GM19023 (cell line): ENCODE measurements around the gene RAB20.
"Not testable (repeated sequence)": the region's sequence is repeated elsewhere in the genome, so short reads cannot be mapped to it uniquely, and the experiment has no call there.

Source experiments
- ATAC-seq: cut with Tn5 transposase; IDR thresholded peaks from one replicate; pipeline ENCODE4 v1.9.1; 2021; ENCODE audit warnings: mild to moderate bottlenecking, moderate library complexity; ENCODE audit not compliant: unreplicated experiment

RAB20 gene

DNA sequence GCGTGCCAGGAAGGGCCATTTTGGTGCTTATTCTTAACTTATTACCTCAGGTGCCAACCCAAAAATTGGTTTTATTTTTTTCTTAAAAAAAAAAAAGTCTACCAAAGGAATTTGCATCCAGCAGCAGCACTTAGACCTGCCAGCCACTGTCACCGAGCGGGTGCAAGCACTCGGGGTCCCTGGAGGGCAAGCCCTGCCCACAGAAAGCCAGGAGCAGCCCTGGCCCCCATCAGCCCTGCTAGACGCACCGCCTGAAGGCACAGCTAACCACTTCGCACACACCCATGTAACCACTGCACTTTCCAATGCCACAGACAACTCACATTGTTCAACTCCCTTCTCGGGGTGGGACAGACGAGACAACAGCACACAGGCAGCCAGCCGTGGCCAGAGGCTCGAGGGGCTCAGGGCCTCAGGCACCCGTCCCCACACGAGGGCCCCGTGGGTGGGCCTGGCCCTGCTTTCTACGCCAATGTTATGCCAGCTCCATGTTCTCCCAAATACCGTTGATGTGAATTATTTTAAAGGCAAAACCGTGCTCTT, 49.3 kb downstream of the RAB20 start:
- no peak for ATAC-seq

- ATAC-seq, result no peak
These were observed 49.9 kb downstream of the RAB20 start for GRCh38 chr13:110511509-110512181.

DNA sequence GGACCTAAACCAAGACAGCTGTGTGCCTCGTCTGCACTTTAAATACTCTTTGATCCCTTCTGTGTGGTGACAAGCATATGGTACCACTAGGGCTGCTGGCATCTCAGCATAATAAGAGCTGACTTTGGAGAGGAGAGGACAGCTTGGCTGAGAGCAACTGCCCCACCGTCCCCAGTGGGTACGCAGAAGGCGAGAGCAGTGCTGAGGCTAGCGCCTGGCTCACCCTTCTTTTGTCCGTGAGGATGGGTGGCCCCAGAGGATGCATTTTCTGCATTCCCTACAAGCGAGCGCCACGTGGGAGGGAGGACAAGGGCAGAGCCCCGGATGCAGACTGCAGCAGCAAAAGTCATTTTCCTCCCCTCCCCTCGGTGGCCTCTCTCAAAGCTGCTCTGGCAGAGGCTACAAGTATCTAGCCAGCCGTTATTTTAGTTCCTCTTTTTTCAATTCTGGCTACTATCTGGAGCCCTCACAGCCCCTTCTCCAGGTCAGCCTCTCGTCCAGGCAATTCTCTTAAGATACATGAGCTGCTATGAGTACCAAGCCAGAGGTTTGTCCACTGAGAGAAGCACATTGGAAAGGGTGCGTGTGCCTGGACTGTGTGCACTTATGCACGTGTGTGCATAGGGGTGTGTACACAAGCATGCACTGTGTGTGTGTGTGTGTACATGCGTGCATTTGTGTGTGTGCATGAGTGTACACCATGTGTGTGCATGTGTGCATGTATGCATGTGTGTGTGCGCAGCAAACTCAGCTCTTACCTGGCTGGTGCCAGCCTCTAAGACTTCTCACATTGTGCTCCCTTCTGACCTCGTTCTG, 51.3 kb downstream of the RAB20 start:
- peak; percentile 70 for ATAC-seq

GRCh38 chr13:110509478-110509926, 52.0 kb downstream of the RAB20 start:
- peak; percentile 9 for ATAC-seq

DNA sequence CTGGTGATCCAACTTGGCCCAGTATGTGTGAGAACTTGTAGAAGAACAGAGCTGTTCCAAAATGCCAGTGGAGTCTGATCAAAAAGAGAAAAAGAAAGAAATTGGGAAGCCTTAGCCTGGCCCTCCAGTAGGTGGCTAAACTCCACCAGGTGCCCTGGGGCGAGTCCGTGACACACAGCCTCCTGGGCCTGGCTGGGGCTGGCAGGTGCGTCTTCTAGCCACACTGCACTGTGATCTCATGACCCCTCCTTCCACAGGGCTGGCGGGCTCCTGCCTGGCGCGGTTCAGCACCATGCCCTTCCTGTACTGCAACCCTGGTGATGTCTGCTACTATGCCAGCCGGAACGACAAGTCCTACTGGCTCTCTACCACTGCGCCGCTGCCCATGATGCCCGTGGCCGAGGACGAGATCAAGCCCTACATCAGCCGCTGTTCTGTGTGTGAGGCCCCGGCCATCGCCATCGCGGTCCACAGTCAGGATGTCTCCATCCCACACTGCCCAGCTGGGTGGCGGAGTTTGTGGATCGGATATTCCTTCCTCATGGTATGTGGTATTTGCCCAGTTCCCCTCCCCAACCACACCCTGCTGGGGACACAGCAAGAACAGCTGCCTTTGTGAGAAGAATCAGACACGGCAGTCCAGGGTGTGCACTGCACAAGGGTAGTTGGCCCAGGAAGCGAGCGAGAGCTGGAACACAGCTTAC, 53.7 kb downstream of the RAB20 start:
- ATAC-seq, result no peak

DNA sequence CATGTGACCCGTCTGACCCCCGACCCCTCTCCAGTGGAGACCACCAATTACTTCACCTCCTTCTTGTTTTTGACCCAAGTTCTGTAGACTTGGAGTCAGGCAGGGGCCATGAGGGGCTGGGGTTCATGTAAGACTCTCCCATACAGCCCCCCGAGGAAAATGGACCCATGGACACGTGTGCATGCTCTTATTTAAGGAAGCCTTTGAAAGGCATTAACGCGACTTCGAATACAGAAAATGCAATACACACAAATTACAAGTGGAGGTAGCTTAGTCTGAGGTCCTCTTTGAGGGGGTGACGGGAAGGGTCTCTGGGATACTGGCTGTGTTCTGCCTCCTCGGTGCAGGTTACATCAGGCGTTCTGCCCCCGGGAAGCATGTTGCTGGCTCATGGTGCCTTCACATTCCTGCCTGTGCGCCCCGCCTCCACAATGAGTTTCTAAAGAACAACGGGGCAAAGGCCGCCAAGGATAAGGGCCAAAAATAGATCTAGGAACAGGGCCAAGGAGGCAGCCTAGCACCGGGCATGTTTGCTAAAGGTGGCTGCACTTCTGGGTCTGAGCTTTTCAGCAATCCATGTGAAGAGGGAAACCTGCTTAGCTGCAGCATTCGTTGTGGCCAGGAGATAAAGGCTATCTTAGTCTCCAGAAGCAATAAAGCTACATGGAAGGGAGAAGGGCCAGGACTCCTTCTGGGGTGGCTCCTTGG, 54.5 kb downstream of the RAB20 start:
- ATAC-seq, result no peak

DNA sequence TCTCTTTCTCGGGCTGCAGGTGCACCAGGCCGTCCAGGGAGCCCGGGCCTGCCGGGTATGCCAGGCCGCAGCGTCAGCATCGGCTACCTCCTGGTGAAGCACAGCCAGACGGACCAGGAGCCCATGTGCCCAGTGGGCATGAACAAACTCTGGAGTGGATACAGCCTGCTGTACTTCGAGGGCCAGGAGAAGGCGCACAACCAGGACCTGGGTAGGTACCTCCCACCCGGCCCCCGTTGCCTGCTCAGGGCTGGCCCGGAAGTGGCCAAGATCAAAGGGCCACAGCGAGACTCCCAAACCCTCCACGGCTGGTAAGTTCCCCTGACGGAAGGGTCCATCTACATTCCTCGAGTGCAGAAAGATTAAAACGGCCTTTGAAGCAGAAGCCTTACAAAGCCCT, 55.1 kb downstream of the RAB20 start:
- no peak for ATAC-seq

DNA sequence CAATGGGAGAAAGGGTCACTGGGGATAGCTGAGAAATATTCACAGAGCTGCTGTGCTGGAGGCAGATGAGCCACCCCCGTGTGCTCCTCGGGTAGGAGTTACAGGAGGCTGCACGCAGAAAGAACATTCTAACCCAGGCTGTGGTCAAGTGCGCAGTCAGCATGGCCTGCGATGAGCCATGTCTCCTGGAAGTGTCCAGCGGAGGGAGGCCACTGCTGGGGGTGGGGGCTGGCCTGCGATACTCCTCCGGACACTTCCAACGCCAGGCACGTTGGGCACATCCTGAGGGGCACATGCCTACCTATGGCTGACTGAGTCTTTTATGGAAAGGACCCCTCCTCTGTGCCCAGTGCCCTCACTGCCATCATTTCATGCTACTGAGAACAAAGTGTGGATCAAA, 55.9 kb downstream of the RAB20 start:
- ATAC-seq, result no peak

- no peak for ATAC-seq
These were observed 57.5 kb downstream of the RAB20 start for GRCh38 chr13:110503979-110504499.

GRCh38 chr13:110503037-110503901, 58.3 kb downstream of the RAB20 start:
- ATAC-seq, result no peak

GRCh38 chr13:110501188-110501587, 60.3 kb downstream of the RAB20 start:
- ATAC-seq, result no peak

DNA sequence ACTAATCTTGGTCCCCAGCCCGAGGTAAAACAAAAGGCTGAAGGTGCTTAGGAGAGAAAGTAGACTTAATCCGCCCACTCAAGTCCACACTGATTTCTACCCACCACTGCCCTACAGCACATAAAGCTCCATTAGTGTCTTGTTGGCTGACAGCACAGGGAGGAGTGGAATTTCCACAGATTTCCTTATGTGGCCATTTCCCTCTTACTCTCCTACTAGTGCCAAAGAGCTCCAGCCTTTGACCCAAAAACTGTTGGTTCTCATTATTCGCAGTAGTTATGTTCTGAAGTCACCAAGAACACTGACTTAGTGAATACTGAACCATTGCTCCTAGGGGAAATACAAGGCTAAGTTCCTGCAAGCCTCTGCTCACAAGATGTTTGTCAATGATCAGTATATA, 61.2 kb downstream of the RAB20 start:
- no peak for ATAC-seq

DNA sequence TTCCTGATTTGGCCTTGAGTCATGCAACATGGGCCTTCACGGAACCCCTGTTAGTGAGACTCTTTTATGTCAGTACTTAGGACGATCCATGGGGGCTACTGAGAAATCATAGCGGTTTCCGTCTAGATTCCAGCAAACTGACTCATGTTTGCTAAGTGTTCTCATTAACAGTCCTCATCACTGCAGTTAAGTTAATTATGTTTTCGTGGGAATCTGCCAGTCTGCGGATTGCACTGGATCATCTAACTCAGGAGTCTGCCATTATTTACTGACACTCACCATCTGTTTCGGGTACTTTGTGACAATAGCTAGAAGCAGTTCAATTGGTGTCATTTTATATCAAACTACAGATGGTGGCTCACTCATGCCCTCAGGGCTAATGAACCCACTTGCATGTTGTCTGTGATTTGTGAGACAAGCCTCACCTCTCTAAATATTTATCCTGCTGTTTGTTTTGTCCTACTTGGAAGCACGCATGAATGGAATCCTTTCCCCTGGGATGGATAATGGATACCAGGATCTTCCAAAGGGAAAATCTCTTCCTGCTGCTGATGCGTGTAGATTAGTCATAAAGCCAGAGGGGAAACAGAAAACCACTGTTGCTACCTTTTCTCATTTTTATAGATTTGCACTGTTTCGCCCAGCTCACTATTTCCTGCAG, 61.8 kb downstream of the RAB20 start:
- no peak for ATAC-seq

- ATAC-seq, result no peak
These were observed 62.8 kb downstream of the RAB20 start for GRCh38 chr13:110498765-110499164.

DNA sequence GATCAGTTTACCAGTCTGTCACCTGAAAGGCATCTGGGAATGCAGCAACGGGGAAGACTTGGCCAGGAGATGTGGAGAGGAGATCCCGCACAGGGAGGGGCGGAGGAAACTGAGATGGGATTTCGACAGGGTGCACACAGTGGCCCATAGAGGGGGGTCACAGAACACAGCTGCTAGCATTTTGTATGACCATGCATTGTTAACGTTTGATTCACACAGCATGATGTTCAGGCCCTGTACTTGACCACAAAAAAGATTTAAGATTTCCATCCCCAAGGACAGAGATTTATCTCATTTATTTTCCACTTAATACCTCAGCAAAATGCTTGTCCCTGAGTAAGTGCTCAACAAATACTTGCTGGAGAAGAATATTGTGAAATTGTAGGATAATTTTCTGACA, 63.2 kb downstream of the RAB20 start:
- no peak for ATAC-seq

DNA sequence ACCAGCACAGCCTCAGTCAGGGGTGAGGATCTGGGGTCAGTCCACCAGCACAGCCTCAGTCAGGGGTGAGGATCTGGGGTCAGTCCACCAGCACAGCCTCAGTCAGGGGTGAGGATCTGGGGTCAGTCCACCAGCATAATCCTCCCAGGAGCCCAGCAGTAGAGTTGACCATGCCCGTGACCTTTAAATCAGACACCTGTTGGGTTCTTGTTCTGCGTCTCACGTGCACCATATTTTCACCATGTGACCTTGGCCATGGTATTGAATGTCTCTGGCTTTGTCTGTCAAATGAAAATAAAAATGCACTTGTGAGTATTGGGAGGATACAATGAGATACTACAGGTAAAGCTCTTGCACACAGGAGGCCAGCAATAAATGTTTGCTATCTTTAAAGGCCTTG, 63.6 kb downstream of the RAB20 start:
- not testable (repeated sequence) for ATAC-seq

- no peak for ATAC-seq
These were observed 64.5 kb downstream of the RAB20 start for GRCh38 chr13:110497003-110497402.

- no peak for ATAC-seq
These were observed 65.2 kb downstream of the RAB20 start for GRCh38 chr13:110496281-110496680.

DNA sequence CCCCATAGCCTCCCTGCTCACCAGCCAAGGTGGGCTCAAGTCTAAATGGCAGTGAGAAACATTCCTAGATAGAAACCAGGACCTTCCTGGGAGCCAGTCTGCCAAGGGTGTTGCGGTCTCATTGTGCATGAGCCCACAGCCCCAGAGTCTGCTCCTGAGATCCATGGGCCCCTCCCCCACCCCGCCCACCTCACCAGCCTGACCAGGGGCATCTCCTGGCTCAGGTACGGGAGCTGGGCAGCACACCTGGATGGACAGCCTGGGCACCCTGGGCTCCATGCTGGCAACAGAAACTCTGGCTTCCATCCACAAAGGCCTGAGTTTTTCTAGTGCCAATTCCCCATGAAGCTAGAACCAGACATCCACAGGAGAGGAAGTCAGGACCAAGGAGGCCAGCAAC, 65.6 kb downstream of the RAB20 start:
- ATAC-seq, result no peak
